GM21825 (cell line): ENCODE results near the gene SMG1.
"Not testable (repeated sequence)": the region's sequence is repeated elsewhere in the genome, so short reads cannot be mapped to it uniquely, and the experiment has no call there.

Experiments used
- ATAC-seq: cut with Tn5 transposase; IDR thresholded peaks from one replicate; pipeline ENCODE4 v1.9.1; 2021; ENCODE audit warnings: mild to moderate bottlenecking, moderate library complexity; ENCODE audit not compliant: unreplicated experiment

Gene SMG1

DNA sequence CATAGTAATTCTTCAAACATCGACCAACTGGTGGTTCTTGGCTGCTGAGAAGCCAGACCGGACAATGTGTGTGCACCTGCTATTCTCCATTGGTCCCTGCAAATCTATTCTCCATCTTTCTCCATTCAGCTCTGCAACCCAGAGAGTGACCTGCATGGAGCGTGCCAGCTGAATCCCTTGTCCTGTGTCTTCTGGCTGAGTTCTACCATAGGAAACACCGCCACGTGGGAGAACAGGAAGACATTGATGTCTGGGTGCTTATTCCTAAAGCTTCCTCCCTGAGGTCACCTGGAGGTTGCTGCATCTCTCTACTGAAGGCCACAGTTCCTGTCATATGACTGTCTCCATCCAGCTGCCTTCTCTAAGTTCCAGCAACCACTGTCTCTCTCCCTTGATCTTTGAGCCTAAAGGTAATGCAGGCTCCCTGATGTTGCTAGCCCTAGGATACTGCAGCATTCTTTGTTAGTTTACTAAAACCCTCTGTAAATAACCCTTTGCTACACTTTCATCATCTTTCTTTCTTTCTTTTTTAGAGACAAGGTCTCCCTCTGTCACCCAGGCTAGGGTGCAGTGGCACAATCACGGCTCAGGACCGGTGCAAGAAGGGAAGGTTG, 10.6 kb upstream of the SMG1 start:
- ATAC-seq: no peak

GRCh38 chr16:18933501-18933900, 7.3 kb upstream of the SMG1 start:
- no peak for ATAC-seq

DNA sequence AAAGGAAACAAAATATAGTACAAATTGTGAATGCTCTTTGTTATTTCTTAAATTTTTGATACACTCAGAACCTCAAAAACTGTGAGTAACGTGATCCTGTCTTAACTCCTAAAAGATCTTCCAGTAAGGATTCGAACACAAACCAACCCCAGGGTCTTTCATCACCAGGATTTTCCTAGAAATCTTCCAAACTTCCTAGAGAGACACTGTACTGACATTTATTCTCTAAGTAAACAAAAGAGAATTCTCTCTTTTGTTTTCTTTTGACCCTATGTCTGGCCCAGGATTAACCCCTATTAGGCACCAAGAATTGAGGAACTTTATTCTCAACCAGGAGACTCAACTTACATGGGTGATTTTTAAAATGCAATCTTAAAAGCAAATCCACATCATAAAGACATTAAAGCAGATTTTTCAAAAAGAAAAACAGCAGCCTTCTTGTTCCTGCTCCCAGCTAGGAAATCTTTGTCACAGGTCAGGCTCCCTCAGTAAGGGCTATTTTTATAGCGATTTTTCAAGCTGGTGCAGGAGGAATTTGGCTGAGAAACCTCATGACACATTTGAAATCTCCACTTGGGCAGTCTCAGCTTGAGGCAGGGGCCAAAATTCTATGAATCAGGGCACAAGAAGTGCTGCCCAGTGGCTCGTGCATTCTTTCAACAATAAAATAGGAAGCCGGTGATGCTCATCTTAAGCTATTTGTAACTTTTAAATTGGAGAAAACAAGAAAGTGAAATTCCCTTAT, 6.2 kb upstream of the SMG1 start:
- no peak for ATAC-seq

DNA sequence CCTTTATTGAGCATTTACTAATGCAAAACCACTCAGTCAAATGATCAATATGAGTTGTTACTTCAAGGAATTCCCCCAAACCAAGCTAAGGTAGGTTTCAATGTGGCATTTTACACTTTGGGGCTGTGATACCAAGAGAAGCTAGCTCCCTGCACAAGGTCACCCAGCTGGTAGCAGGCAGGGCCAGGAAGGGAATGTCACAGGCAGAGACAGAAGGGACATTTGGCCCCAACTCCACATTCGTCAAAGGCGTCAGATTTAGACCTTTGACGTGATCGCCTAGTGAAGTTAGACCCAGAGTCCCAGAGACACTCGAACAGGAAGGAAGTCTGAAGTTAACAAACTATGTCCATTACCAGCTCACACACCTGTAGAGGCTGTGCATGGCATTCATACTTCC, 5.5 kb upstream of the SMG1 start:
- no peak for ATAC-seq

DNA sequence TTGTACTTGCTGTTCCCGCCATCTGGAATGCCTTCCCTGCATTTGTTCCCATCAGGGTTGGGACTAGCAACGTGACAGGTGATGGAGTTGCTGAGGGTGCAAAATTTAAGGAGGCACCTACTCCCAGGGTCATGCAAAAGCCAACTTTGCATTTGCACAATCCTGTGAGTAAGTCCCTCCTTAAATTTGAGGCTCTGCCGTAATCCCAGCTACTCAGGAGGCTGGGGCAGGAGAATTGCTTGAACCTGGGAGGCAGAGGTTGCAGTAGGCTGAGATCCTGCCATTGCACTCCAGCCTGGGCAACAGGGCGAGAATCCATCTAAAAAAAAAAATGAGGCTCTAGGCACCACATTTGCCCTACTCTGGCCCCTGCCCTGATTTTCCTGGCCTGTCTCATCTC, 3.9 kb upstream of the SMG1 start:
- ATAC-seq: not testable (repeated sequence)

GRCh38 chr16:18928073-18928472, 1.9 kb upstream of the SMG1 start:
- not testable (repeated sequence) for ATAC-seq

DNA sequence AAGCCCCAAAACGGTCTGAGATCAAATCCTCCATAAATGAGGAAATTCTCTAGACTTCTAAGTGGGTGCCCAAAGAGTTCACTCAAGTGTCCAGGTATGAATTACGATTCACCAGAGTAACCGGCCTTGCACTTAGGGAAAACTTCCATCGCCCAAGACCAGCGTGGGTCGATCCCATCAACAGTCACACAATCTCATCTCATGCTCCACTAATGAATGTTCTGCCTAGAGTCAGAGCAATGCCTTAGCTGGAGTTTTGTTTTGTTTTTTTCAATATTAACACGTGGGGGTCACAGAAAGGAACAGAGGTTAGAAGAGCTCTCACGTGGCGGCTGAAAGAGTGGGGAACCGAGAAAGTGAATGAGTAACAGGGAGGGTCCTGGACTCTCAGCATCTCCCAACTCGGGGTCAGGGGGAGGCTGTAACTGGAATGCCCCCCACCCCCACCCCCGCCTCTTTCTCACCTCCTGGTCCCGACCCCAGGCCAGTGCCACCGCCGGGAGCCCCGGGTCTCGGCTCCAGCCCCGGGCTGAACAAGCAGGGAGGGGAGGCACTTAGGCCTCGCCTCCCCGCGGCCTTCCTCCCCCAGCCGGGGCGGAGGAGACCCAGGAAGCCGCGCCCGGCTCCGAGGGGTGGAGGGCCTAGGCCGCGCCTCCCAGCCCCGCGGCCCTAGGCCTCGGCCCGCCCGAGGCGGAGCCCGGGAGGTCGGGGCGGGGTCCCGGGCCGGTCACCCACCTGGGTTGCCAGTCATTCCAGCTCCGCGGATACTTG, 808 bp downstream of the SMG1 start:
- peak; percentile 39 for ATAC-seq

- ATAC-seq: not testable (repeated sequence)
These were observed 2.3 kb downstream of the SMG1 start for GRCh38 chr16:18923935-18924334.

DNA sequence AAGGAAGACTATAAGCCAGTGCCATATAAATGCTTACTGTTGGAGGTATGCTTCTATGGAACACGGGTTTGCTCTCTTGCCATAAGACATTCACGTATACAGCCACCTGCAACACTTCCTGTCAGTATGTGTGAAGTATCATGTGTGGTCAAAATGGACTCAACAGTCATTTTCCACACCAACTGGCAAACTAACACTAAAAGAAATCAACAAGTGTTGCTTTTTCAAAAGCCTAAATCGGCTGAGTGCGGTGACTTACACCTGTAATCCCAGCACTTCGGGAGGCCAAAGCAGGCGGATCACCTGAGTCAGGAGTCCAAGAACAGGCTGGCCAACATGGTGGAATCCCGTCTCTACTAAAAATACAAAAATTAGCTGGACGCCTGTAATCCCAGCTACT, 3.1 kb downstream of the SMG1 start:
- not testable (repeated sequence) for ATAC-seq

GRCh38 chr16:18909585-18909984, 16.6 kb downstream of the SMG1 start:
- not testable (repeated sequence) for ATAC-seq

DNA sequence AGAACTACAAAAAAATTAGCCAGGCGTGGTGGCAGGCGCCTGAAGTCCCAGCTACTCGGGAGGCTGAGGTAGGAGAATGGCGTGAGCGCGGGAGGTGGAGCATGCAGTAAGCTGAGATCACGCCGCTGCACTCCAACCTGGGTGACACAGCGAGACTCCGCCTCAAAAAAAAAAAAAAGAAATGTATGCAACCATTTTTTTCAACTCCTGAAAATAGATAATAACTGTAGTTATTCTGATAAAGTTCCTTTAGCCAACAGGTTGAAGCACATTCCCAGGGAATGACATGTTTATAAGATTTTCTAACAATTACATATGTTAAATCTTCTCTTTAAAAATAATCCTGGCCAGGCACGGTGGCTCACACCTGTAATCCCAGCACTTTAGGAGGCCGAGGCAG, 17.5 kb downstream of the SMG1 start:
- ATAC-seq: not testable (repeated sequence)

DNA sequence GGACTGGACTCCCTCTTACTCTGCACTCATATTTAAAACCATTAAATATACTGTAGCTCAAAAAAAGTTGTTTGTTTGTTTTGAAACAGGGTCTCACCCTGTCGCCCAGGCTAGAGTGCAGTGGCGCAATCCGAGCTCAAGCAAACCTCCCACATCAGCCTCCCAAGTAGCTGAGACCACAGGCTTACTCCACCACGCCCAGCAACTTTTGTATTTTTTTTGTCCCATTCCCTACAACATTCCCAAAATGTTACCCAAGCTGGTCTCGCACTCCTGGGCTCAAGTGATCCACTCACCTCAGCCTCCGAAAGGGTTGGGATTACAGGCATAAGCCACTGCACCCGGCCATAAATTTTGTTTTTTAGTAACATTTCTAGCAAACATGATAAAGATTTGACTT, 23.4 kb downstream of the SMG1 start:
- not testable (repeated sequence) for ATAC-seq

- not testable (repeated sequence) for ATAC-seq
These were observed 24.2 kb downstream of the SMG1 start for GRCh38 chr16:18902044-18902443.

DNA sequence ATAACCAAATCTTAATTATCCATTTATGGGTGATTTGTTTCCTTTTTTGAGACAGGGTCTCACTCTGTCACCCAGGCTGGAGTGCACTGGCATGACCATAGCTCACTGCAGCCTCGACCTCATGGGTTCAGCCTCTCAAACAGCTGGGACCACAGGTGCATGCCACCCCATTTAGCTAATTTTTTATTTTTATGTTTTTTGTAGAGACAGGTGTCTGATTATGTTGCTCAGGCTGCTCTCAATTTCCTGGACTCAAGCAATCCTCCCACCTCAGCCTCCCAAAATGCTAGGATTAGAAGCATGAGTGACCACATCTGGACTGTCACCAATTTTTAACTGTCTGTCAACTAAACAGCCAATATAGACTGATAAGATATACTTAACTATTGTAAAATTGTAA, 25.0 kb downstream of the SMG1 start:
- ATAC-seq: not testable (repeated sequence)

- ATAC-seq: not testable (repeated sequence)
These were observed 41.8 kb downstream of the SMG1 start for GRCh38 chr16:18884456-18884855.

GRCh38 chr16:18877734-18878133, 48.5 kb downstream of the SMG1 start:
- ATAC-seq: not testable (repeated sequence)

- ATAC-seq: not testable (repeated sequence)
These were observed 48.9 kb downstream of the SMG1 start for GRCh38 chr16:18877259-18877658.

- ATAC-seq: not testable (repeated sequence)
These were observed 49.9 kb downstream of the SMG1 start for GRCh38 chr16:18876301-18876700.

GRCh38 chr16:18869043-18869771, 57.0 kb downstream of the SMG1 start:
- not testable (repeated sequence) for ATAC-seq

DNA sequence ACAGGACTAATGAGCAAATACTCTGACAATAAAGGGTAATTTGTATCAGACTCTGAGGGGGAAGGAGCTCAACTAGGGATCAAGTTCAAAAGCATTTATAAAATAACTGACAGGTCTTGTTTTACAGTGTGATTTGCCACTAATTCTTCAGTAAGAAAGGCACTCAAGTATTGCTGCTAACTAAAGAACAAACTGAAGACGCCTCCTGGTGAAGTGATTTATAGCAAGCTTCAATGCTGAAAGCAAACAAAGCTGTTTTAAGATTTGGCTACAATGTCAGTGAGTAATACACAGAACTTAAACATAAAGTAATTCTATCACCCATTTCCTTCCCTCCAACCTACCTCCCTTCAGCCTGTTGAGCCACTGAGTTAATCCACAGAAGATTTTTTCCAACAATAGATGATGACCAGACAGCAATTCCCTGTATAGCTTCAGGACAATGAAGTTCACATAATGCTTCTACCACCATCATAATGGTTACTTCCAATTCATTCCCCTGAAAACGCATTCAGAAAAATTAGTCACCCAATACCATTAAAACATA, 59.9 kb downstream of the SMG1 start:
- ATAC-seq: not testable (repeated sequence)

DNA sequence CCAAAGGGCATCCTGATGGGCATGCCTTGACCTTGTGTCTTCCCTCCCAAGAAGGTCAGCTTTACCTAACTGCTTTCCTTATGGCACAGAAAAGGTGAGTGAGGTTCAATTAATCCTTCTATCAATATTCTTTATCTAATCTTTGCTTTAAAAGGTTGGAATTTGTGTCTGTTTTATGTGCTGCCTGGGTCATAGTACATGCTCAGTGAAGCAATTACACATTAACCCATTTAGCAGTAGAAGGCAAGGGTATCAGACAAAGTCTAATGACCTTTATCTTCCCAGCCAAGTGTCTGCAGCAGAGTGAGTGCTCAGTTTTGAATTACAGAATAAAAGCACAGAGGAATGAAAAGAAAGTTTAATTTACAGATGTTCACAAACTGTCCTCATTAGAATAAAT, 63.3 kb downstream of the SMG1 start:
- ATAC-seq: not testable (repeated sequence)
